ENCODE data around the gene HIP1R.

The HIP1R gene

GRCh38 chr12:122819209-122819785 is 16.0 kb upstream of the HIP1R start:
- no peaks in the 10 kb centered on the region for H3K27me3 Mint-ChIP-seq (ENCODE audit: low read depth)
- H3K36me3 Mint-ChIP-seq (ENCODE audit: low read depth), result no peaks in the 10 kb centered on the region
- H3K4me1 Mint-ChIP-seq (ENCODE audit: low read depth), result no peaks in the 10 kb centered on the region
- no peak for DNase-seq (ENCODE audit: low spot score)
- H3K27ac Mint-ChIP-seq, result no peak overlapping the region
- H3K9me3 Mint-ChIP-seq, result no peaks in the 10 kb centered on the region
- H3K4me3 Mint-ChIP-seq, result no peak overlapping the region

DNA sequence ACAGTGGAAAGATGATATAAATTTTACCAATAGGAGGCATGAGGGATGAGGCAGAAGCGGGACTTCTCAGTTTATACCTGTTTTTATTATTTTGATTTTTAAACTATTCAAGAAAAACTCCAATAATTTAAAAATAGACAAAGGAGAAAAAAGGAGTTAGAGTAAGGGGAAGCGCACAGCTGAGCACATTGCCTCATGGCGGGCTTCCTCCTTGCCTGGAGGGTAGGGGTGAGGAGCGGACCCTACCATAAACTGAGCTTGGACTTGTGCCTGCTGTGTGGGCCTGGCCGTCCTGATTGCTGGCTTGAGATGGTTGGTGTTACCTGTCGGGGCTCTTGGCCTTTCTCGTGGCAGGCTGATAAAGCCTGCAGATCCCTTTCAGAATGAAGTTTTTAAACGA is 15.1 kb upstream of the HIP1R start:
- Mint-ChIP-seq H3K4me1 (ENCODE audit: low read depth) (no peaks in the 10 kb centered on the region), H3K4me3 (no peak overlapping the region), H3K36me3 (ENCODE audit: low read depth) (no peaks in the 10 kb centered on the region), H3K9me3 (no peaks in the 10 kb centered on the region), H3K27me3 (ENCODE audit: low read depth) (no peaks in the 10 kb centered on the region), H3K27ac (no peak overlapping the region)
- no peak for DNase-seq (ENCODE audit: low spot score)

- no peak overlapping the region for H3K27ac Mint-ChIP-seq
- H3K36me3 Mint-ChIP-seq (ENCODE audit: low read depth), result no peaks in the 10 kb centered on the region
- no peak for DNase-seq (ENCODE audit: low spot score)
- no peaks in the 10 kb centered on the region for H3K4me1 Mint-ChIP-seq (ENCODE audit: low read depth)
- no peaks in the 10 kb centered on the region for H3K27me3 Mint-ChIP-seq (ENCODE audit: low read depth)
- H3K9me3 Mint-ChIP-seq, result no peaks in the 10 kb centered on the region
- no peak overlapping the region for H3K4me3 Mint-ChIP-seq
Observed at GRCh38 chr12:122820838-122821271, 14.4 kb upstream of the HIP1R start.

- Mint-ChIP-seq H3K27me3 (ENCODE audit: low read depth) (peaks cover 11% of the 10 kb centered on the region), H3K9me3 (no peaks in the 10 kb centered on the region), H3K36me3 (ENCODE audit: low read depth) (no peaks in the 10 kb centered on the region)
Observed at GRCh38 chr12:122823429-122823828, 11.8 kb upstream of the HIP1R start.

GRCh38 chr12:122825773-122826724 is 9.2 kb upstream of the HIP1R start:
- Mint-ChIP-seq H3K27me3 (ENCODE audit: low read depth) (peaks cover 23% of the 10 kb centered on the region), H3K4me1 (ENCODE audit: low read depth) (no peaks in the 10 kb centered on the region), H3K27ac (no peak overlapping the region), H3K4me3 (no peak overlapping the region), H3K36me3 (ENCODE audit: low read depth) (no peaks in the 10 kb centered on the region), H3K9me3 (no peaks in the 10 kb centered on the region)
- no peak for DNase-seq (ENCODE audit: low spot score)

More at GRCh38 chr12:122823429-122823828, 11.8 kb upstream of the HIP1R start:
- DNase-seq (ENCODE audit: low spot score), result no peak
- Mint-ChIP-seq H3K4me1 (ENCODE audit: low read depth) (no peaks in the 10 kb centered on the region), H3K4me3 (no peak overlapping the region), H3K27ac (no peak overlapping the region)

DNA sequence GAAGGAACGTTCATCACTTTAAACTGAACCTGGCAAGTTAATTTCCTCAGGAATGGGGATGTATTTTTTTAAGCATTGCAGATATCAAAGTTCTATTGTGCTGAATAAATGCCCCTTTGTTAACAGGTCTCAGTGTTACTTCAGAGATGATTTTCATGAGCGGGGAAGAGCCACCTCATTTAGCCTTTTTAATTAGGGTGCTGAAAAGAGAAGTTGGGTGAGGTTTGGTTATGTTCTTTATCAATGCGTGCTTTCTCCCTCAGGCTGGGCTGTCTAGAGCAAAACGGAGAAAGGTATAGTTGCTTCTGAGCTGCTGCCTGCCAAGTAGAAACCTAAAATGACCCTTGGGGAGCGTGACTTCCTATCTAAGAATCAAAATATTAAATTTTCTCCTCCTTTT is 8.0 kb upstream of the HIP1R start:
- no peak for DNase-seq (ENCODE audit: low spot score)
- H3K9me3 Mint-ChIP-seq, result no peaks in the 10 kb centered on the region
- no peak overlapping the region for H3K4me3 Mint-ChIP-seq
- peaks cover 23% of the 10 kb centered on the region for H3K27me3 Mint-ChIP-seq (ENCODE audit: low read depth)
- no peaks in the 10 kb centered on the region for H3K36me3 Mint-ChIP-seq (ENCODE audit: low read depth)
- H3K27ac Mint-ChIP-seq, result no peak overlapping the region
- H3K4me1 Mint-ChIP-seq (ENCODE audit: low read depth), result no peaks in the 10 kb centered on the region

GRCh38 chr12:122830517-122831214 is 4.6 kb upstream of the HIP1R start:
- peaks cover 11% of the 10 kb centered on the region for H3K4me1 Mint-ChIP-seq (ENCODE audit: low read depth)

GRCh38 chr12:122834104-122834920 is 945 bp upstream of the HIP1R start:
- Mint-ChIP-seq H3K4me3 (peak overlapping the region; percentile 94), H3K4me1 (ENCODE audit: low read depth) (peaks cover 28% of the 10 kb centered on the region), H3K27me3 (ENCODE audit: low read depth) (peaks cover 24% of the 10 kb centered on the region), H3K9me3 (no peaks in the 10 kb centered on the region), H3K27ac (peak overlapping the region; percentile 91), H3K36me3 (ENCODE audit: low read depth) (peaks cover 8% of the 10 kb centered on the region)
- no peak for DNase-seq (ENCODE audit: low spot score)

More at GRCh38 chr12:122830517-122831214, 4.6 kb upstream of the HIP1R start:
- Mint-ChIP-seq H3K27me3 (ENCODE audit: low read depth) (peaks cover 39% of the 10 kb centered on the region), H3K27ac (no peak overlapping the region), H3K4me3 (no peak overlapping the region), H3K9me3 (no peaks in the 10 kb centered on the region), H3K36me3 (ENCODE audit: low read depth) (no peaks in the 10 kb centered on the region)
- DNase-seq (ENCODE audit: low spot score), result no peak

- Mint-ChIP-seq H3K27me3 (ENCODE audit: low read depth) (peaks cover 18% of the 10 kb centered on the region), H3K4me1 (ENCODE audit: low read depth) (peaks cover 28% of the 10 kb centered on the region)
- peak; percentile 30 for DNase-seq (ENCODE audit: low spot score)
Observed at GRCh38 chr12:122835750-122836026, 431 bp downstream of the HIP1R start.

DNA sequence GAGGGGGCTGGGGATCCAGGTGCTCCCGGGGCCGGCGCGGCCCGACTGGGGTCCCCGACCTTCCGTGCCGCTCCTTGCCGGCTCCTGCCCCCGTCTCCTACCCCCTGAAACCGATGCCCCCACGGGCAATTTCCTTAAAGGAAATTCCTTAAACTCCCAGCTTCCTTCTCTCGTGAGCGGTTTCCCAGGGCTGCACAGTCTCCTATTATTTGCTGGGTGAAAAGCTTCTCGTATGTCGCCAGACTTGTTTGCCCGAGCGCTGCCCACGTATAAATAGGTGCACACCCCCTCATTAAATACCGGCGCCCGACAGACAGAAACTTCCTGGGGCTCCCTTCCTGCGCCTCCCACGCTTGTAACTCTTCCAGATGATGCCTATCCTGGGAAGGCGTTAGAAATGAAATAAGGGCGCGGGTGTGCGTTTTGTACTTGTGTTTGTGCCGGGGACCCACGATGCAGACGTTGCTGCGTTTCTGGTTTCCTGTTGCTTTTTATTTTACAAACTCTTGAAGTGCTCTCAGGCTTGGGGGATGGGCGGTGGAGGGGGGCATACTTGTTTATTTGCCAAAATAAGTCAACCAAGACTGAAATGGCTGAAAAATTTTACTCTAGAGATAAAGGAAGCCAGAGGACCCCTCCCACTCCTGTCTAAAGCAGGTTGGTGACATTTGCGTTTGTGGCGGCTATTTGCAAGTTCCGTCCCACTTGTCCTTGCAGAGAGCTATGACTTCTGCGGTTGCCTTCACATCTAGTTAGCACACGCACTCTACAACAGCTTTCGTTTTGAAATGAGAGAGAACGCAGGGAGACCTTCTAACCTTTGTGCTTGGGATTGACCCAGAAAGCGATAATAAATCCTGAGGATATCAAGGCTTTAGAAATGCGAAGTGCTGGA is 1.0 kb downstream of the HIP1R start:
- peaks cover 9% of the 10 kb centered on the region for H3K36me3 Mint-ChIP-seq (ENCODE audit: low read depth)
- peaks cover 16% of the 10 kb centered on the region for H3K27me3 Mint-ChIP-seq (ENCODE audit: low read depth)
- H3K4me1 Mint-ChIP-seq (ENCODE audit: low read depth), result peaks cover 28% of the 10 kb centered on the region
- peak overlapping the region; percentile 95 for H3K4me3 Mint-ChIP-seq
- H3K27ac Mint-ChIP-seq, result peak overlapping the region; percentile 97
- no peaks in the 10 kb centered on the region for H3K9me3 Mint-ChIP-seq
- DNase-seq (ENCODE audit: low spot score), result peak; percentile 63

More at GRCh38 chr12:122835750-122836026, 431 bp downstream of the HIP1R start:
- Mint-ChIP-seq H3K27ac (no peak overlapping the region), H3K9me3 (no peaks in the 10 kb centered on the region), H3K36me3 (ENCODE audit: low read depth) (peaks cover 9% of the 10 kb centered on the region), H3K4me3 (no peak overlapping the region)

- peaks cover 9% of the 10 kb centered on the region for H3K36me3 Mint-ChIP-seq (ENCODE audit: low read depth)
- DNase-seq (ENCODE audit: low spot score), result no peak
- peak overlapping the region; percentile 95 for H3K4me3 Mint-ChIP-seq
- no peak overlapping the region for H3K27ac Mint-ChIP-seq
- H3K9me3 Mint-ChIP-seq, result no peaks in the 10 kb centered on the region
- peaks cover 16% of the 10 kb centered on the region for H3K27me3 Mint-ChIP-seq (ENCODE audit: low read depth)
- peaks cover 28% of the 10 kb centered on the region for H3K4me1 Mint-ChIP-seq (ENCODE audit: low read depth)
Observed at GRCh38 chr12:122837306-122838265, 2.3 kb downstream of the HIP1R start.

DNA sequence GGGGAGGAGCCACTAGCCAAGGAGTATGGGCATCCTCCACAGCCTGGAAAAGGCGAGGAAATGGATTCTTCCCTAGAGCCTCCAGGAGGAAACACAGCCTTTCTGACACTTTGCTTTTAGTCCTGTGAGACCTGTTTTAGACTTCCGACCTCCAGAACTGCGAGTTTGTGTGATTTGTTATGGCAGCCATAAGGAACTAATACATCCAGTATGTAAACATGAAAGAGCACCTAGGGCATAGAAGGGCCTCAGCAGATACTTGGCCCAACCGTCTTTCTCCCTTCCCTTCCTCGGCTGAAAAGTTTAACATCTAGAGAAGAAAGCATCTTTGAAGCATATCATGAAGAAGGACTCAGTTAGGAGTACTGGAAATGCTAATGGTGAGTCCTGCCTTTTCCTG is 3.6 kb downstream of the HIP1R start:
- H3K27ac Mint-ChIP-seq, result no peak overlapping the region
- H3K36me3 Mint-ChIP-seq (ENCODE audit: low read depth), result peaks cover 9% of the 10 kb centered on the region
- H3K27me3 Mint-ChIP-seq (ENCODE audit: low read depth), result peaks cover 10% of the 10 kb centered on the region
- peaks cover 26% of the 10 kb centered on the region for H3K4me1 Mint-ChIP-seq (ENCODE audit: low read depth)
- DNase-seq (ENCODE audit: low spot score), result no peak
- H3K4me3 Mint-ChIP-seq, result no peak overlapping the region
- H3K9me3 Mint-ChIP-seq, result no peaks in the 10 kb centered on the region
